ENCODE data around the gene TNS1. TPM values are rescaled to one million over a fixed set of nuclear protein-coding genes. Genes with fewer than 3 reads are reported as not detected.

The TNS1 gene
- total and polyA plus RNA-seq, 2 donors (not counting 1 experiment from before 2014, with no cell fraction given) = 0.10 to 0.86 TPM

- H3K4me3 Mint-ChIP-seq = no peak overlapping the region
- CTCF ChIA-PET = no interaction called here
- no peaks in the 10 kb centered on the region for H4K20me1 ChIP-seq (ENCODE audit: control insufficient read depth, insufficient read depth, low read length, poor library complexity, severe bottlenecking)
- H3K27me3 ChIP-seq (replicated peaks in 1 of 4; ENCODE audit: control extremely low read depth in 1 of 4, control insufficient read depth in 3 of 4, insufficient read depth in 4 of 4, low read length in 3 of 4) = peaks cover 0 to 6% (median 0%) of the 10 kb centered on the region in 4 experiments
- H3K9me3 ChIP-seq (ENCODE audit: control extremely low read depth in 1 of 3, control insufficient read depth in 2 of 3, insufficient read depth in 1 of 3, low read length in 2 of 3) = no peaks in the 10 kb centered on the region
- no peaks in the 10 kb centered on the region for H3K79me2 ChIP-seq (ENCODE audit: control insufficient read depth, insufficient read depth, low read length)
- H3K9ac ChIP-seq (ENCODE audit: low read length) = no peak overlapping the region
- H3K36me3 ChIP-seq (replicated peaks in 1 of 2; ENCODE audit: control extremely low read depth in 1 of 2, control insufficient read depth in 1 of 2, extremely low read depth in 1 of 2, insufficient read depth in 2 of 2, low read length in 1 of 2) = no peaks in the 10 kb centered on the region
- no peak overlapping the region for H3K27ac ChIP-seq (ENCODE audit: low read length in 2 of 2)
- H3K27me3 Mint-ChIP-seq = peaks cover 14% of the 10 kb centered on the region
- DNase-seq (no peak), ATAC-seq (ENCODE audit: low read depth) (no peak)
- H3K4me1 ChIP-seq (ENCODE audit: control insufficient read depth in 2 of 2, insufficient read depth in 2 of 2, low read length in 2 of 2) = no peaks in the 10 kb centered on the region
- no peak overlapping the region for H2AFZ ChIP-seq (ENCODE audit: insufficient read depth, low read depth, low read length, poor library complexity, severe bottlenecking)
- H3K4me2 ChIP-seq (replicated peaks; ENCODE audit: low read depth, low read length, poor library complexity, severe bottlenecking) = no peak overlapping the region
- no peak overlapping the region for H3K27ac Mint-ChIP-seq
- no peaks in the 10 kb centered on the region for H3K4me1 Mint-ChIP-seq
- TF ChIP-seq EZH2 (IDR thresholded peaks at IDR 0.05; ENCODE audit: borderline replicate concordance, insufficient read depth, low read depth, low read length, poor library complexity, severe bottlenecking) (no peak), CTCF (IDR thresholded peaks at IDR 0.05) (no peak)
- intact Hi-C loops (cut with micrococcal nuclease) = no loop called here
- POLR2A ChIA-PET = no interaction called here
- no peaks in the 10 kb centered on the region for H3K9me3 Mint-ChIP-seq (ENCODE audit: insufficient read depth)
- no peak overlapping the region for H3K4me3 ChIP-seq (ENCODE audit: control extremely low read depth in 1 of 5, extremely low read depth in 1 of 5, insufficient read depth in 1 of 5, low read depth in 2 of 5, low read length in 4 of 5)
These were observed 53.3 kb downstream of the TNS1 start for GRCh38 chr2:217949447-217949846.

GRCh38 chr2:217948897-217949296, 53.9 kb downstream of the TNS1 start:
- H3K27ac ChIP-seq (ENCODE audit: low read length in 2 of 2) = no peak overlapping the region
- H3K9me3 Mint-ChIP-seq (ENCODE audit: insufficient read depth) = no peaks in the 10 kb centered on the region
- no peak overlapping the region for H3K9ac ChIP-seq (ENCODE audit: low read length)
- H3K4me3 ChIP-seq (ENCODE audit: control extremely low read depth in 1 of 5, extremely low read depth in 1 of 5, insufficient read depth in 1 of 5, low read depth in 2 of 5, low read length in 4 of 5) = no peak overlapping the region
- H3K4me2 ChIP-seq (replicated peaks; ENCODE audit: low read depth, low read length, poor library complexity, severe bottlenecking) = no peak overlapping the region
- H3K4me1 ChIP-seq (ENCODE audit: control insufficient read depth in 2 of 2, insufficient read depth in 2 of 2, low read length in 2 of 2) = no peaks in the 10 kb centered on the region
- intact Hi-C loops (cut with micrococcal nuclease) = no loop called here
- H3K4me3 Mint-ChIP-seq = no peak overlapping the region
- H3K9me3 ChIP-seq (ENCODE audit: control extremely low read depth in 1 of 3, control insufficient read depth in 2 of 3, insufficient read depth in 1 of 3, low read length in 2 of 3) = no peaks in the 10 kb centered on the region
- ChIA-PET POLR2A (no interaction called here), CTCF (no interaction called here)
- H3K79me2 ChIP-seq (ENCODE audit: control insufficient read depth, insufficient read depth, low read length) = no peaks in the 10 kb centered on the region
- H3K27me3 ChIP-seq (replicated peaks in 1 of 4; ENCODE audit: control extremely low read depth in 1 of 4, control insufficient read depth in 3 of 4, insufficient read depth in 4 of 4, low read length in 3 of 4) = peaks cover 0 to 6% (median 0%) of the 10 kb centered on the region in 4 experiments
- no peaks in the 10 kb centered on the region for H4K20me1 ChIP-seq (ENCODE audit: control insufficient read depth, insufficient read depth, low read length, poor library complexity, severe bottlenecking)
- 88% methylated on average over 5 of the region's 6 CpGs for WGBS (ENCODE audit: insufficient coverage)
- DNase-seq (no peak), ATAC-seq (ENCODE audit: low read depth) (no peak)
- TF ChIP-seq CTCF (IDR thresholded peaks at IDR 0.05) = no peak
- no peak for TF ChIP-seq EZH2 (IDR thresholded peaks at IDR 0.05; ENCODE audit: borderline replicate concordance, insufficient read depth, low read depth, low read length, poor library complexity, severe bottlenecking)
- H3K4me1 Mint-ChIP-seq = no peaks in the 10 kb centered on the region
- no peak overlapping the region for H2AFZ ChIP-seq (ENCODE audit: insufficient read depth, low read depth, low read length, poor library complexity, severe bottlenecking)
- no peak overlapping the region for H3K27ac Mint-ChIP-seq
- no peaks in the 10 kb centered on the region for H3K36me3 ChIP-seq (replicated peaks in 1 of 2; ENCODE audit: control extremely low read depth in 1 of 2, control insufficient read depth in 1 of 2, extremely low read depth in 1 of 2, insufficient read depth in 2 of 2, low read length in 1 of 2)
- peaks cover 14% of the 10 kb centered on the region for H3K27me3 Mint-ChIP-seq

All from B cell (primary cell).